Ovary (tissue), 9 donors: Measurements from ENCODE around the gene IQCM. TPM values are rescaled to one million over a fixed set of nuclear protein-coding genes. Genes with fewer than 3 reads are reported as not detected.

Source experiments
- DNase-seq, 5 donors: peaks; one replicate each; pipeline ENCODE4 v3.0.0-alpha.2; 2019 to 2020
- H3K27ac ChIP-seq, 2 donors: fragments of 200-600 bp; one replicate each; pipeline versions ENCODE4 v1.5.1 to v1.8.0; 2019 to 2022
- H3K27me3 ChIP-seq: fragments of 200-600 bp; one replicate; pipeline ENCODE4 v1.8.0; 2022
- H3K36me3 ChIP-seq: fragments of 200-600 bp; sonication (generic); one replicate; pipeline ENCODE4 v1.5.1; 2019
- H3K4me1 ChIP-seq: one replicate; pipeline ENCODE4 v1.8.1; 2013; ENCODE audit warnings: mild to moderate bottlenecking, moderate library complexity; ENCODE audit not compliant: insufficient read depth
- H3K4me3 ChIP-seq: fragments of 200-600 bp; sonication (generic); one replicate; pipeline ENCODE4 v1.5.1; 2017
- H3K9me3 ChIP-seq, 2 donors: fragments of 200-600 bp in 1 of 2; sonication (generic) in 1 of 2; one replicate each; pipeline versions ENCODE4 v1.5.1 to v1.8.1; 2013 to 2019; ENCODE audit warnings: mild to moderate bottlenecking in 1 of 2, moderate library complexity in 1 of 2
- CTCF ChIP-seq, 3 donors: fragments of 450-650 bp in 2 of 3; fragments of 200-600 bp in 1 of 3; IDR thresholded peaks; one replicate each; pipeline versions ENCODE4 v1.5.1 to v1.8.0; 2016 to 2022; ENCODE audit warnings: antibody characterized with exemption in 3 of 3, mild to moderate bottlenecking in 1 of 3
- EP300 ChIP-seq: sonication (generic); formaldehyde crosslinking; IDR thresholded peaks from one replicate; pipeline ENCODE4 v1.6.1; 2017; ENCODE audit warnings: antibody characterized with exemption
- POLR2A ChIP-seq: fragments of 450-650 bp; IDR thresholded peaks from one replicate; pipeline ENCODE4 v1.6.1; 2017; ENCODE audit warnings: antibody characterized with exemption, mild to moderate bottlenecking, moderate library complexity
- WGBS, 3 donors: extraction: QIAGEN DNeasy Blood & Tissue Kit in 1 of 3; methylation state at CpG; one replicate each; pipeline versions ENCODE4 v1.1.5 to v1.1.7; 2013 to 2017; 5-methylcytosine and 5-hydroxymethylcytosine counted together
- intact Hi-C, 4 donors: fragments of 100-400 bp; cut with DNase I; formaldehyde crosslinking; loops; one replicate each; pipeline versions ENCODE4 v1.11.0 to v1.15.1; 2022 to 2023
- polyA plus RNA-seq, 2 donors: library from polyadenylated mRNA; stranded (reverse); fragments of 200-250 nt in 1 of 2; fragments of 350-450 nt in 1 of 2; fragmentation: Illumina TruSeq in 1 of 2; extraction: RNeasy Lipid Tissue Mini Kit (QIAGEN cat#74804) in 1 of 2; gene quantifications; one replicate each; pipeline ENCODE4 v1.2.3, GENCODE V29; 2013 to 2014
- total RNA-seq, 7 donors: library from RNA; depleted of rRNA in 2 of 7; stranded (reverse); fragments of >200 nt in 2 of 7; fragmentation: NEBNext Ultra II Directional in 3 of 7; extraction: Animal tissue kit (Norgen Biotek cat#: 25700) in 3 of 7; gene quantifications; one replicate each; pipeline versions ENCODE4 v1.1.0 to v1.2.4, GENCODE V29; 2016 to 2023
- donor health status: DM: no; HTN: no; CAD: no; lungs with moderate emphysema.
- donor health status: DM: no; HTN: no; CAD: no.
- donor health status: Bipolar disorder and iron deficiency.
- donor health status: DM: yes; HTN: yes; CAD: no.
- donor health status: DM: no; HTN: no; CAD: no.
- donor health status: DM: yes; HTN: yes; CAD: no.

Gene IQCM
- total and polyA plus RNA-seq, 9 donors = not detected

- Histone ChIP-seq H3K27me3 (no peaks in the 10 kb centered on the region), H3K36me3 (no peaks in the 10 kb centered on the region), H3K4me1 (no peaks in the 10 kb centered on the region), H3K27ac (no peak overlapping the region), H3K4me3 (no peak overlapping the region), H3K9me3 (no peaks in the 10 kb centered on the region)
- no peak for DNase-seq
- 81 to 85% (median 82%) methylated on average over 2 of the region's 2 CpGs for WGBS, 3 donors
- no peak for TF ChIP-seq POLR2A
- no peak for TF ChIP-seq CTCF (IDR thresholded peaks at IDR 0.05)
- TF ChIP-seq EP300 = no peak
- intact Hi-C loops = no loop called here
These were observed 62.9 kb downstream of the IQCM start for GRCh38 chr4:149752729-149753128.

- no peak for TF ChIP-seq CTCF (IDR thresholded peaks at IDR 0.05)
- no peak for TF ChIP-seq EP300
- no peak for TF ChIP-seq POLR2A
- WGBS, 3 donors = 25 to 36% (median 35%) methylated on average over 4 of the region's 4 CpGs
- no peak overlapping the region for H3K4me3 ChIP-seq
These were observed 64.5 kb downstream of the IQCM start for GRCh38 chr4:149751174-149751573.

GRCh38 chr4:149749784-149750183 lies 65.9 kb downstream of the IQCM start:
- H3K27ac ChIP-seq = no peak overlapping the region
- DNase-seq = no peak
- H3K27me3 ChIP-seq = no peaks in the 10 kb centered on the region
- WGBS, 3 donors = 55 to 80% (median 63%) methylated on average over 1 of the region's 1 CpG
- H3K9me3 ChIP-seq = no peaks in the 10 kb centered on the region
- no peak overlapping the region for H3K4me3 ChIP-seq
- no peaks in the 10 kb centered on the region for H3K36me3 ChIP-seq
- intact Hi-C loops = no loop called here
- no peaks in the 10 kb centered on the region for H3K4me1 ChIP-seq
- TF ChIP-seq CTCF (IDR thresholded peaks at IDR 0.05) (no peak), EP300 (no peak), POLR2A (no peak)

More at GRCh38 chr4:149751174-149751573, 64.5 kb downstream of the IQCM start:
- Histone ChIP-seq H3K4me1 (no peaks in the 10 kb centered on the region), H3K9me3 (no peaks in the 10 kb centered on the region), H3K36me3 (no peaks in the 10 kb centered on the region), H3K27ac (no peak overlapping the region), H3K27me3 (no peaks in the 10 kb centered on the region)
- no peak for DNase-seq
- intact Hi-C loops = no loop called here

- TF ChIP-seq EP300 (no peak), CTCF (IDR thresholded peaks at IDR 0.05) (no peak), POLR2A (no peak)
- intact Hi-C loops = no loop called here
- H3K27ac ChIP-seq = no peak overlapping the region
- H3K9me3 ChIP-seq = no peaks in the 10 kb centered on the region
- no peak overlapping the region for H3K4me3 ChIP-seq
- DNase-seq = no peak
- 65 to 77% (median 76%) methylated on average over 2 of the region's 2 CpGs for WGBS, 3 donors
- H3K27me3 ChIP-seq = no peaks in the 10 kb centered on the region
- H3K4me1 ChIP-seq = no peaks in the 10 kb centered on the region
- no peaks in the 10 kb centered on the region for H3K36me3 ChIP-seq
These were observed 68.0 kb downstream of the IQCM start for GRCh38 chr4:149747646-149748045.

- Histone ChIP-seq H3K9me3 (no peaks in the 10 kb centered on the region), H3K4me3 (no peak overlapping the region), H3K36me3 (no peaks in the 10 kb centered on the region), H3K4me1 (no peaks in the 10 kb centered on the region), H3K27ac (no peak overlapping the region), H3K27me3 (no peaks in the 10 kb centered on the region)
- DNase-seq = no peak
- 73 to 81% (median 75%) methylated on average over 1 of the region's 1 CpG for WGBS, 3 donors
- TF ChIP-seq CTCF (IDR thresholded peaks at IDR 0.05) = no peak
- no peak for TF ChIP-seq EP300
- no peak for TF ChIP-seq POLR2A
- intact Hi-C loops = no loop called here
These were observed 69.4 kb downstream of the IQCM start for GRCh38 chr4:149746276-149746675.
